OCI-LY1 (cell line): ENCODE measurements around the gene ARCN1.

ENCODE experiments used
- H2AFZ ChIP-seq: fragments of 200-600 bp; sonication (generic), shearing (Covaris generic); 2 replicates; pipeline ENCODE4 v1.6.0; 2014; ENCODE audit warnings: antibody characterized with exemption, mild to moderate bottlenecking, low read length
- H3F3A ChIP-seq: fragments of 200-600 bp; sonication (generic), shearing (Covaris generic); 2 replicates; pipeline ENCODE4 v1.6.0; 2014; ENCODE audit warnings: mild to moderate bottlenecking, antibody characterized with exemption, low read length, moderate library complexity; ENCODE audit not compliant: insufficient read depth
- H3K27ac ChIP-seq: fragments of 200-600 bp; sonication (generic); 2 replicates; pipeline ENCODE4 v1.5.1; 2014; ENCODE audit warnings: low read length, mixed run types, mild to moderate bottlenecking, low read depth; ENCODE audit not compliant: poor library complexity, severe bottlenecking
- H3K27me3 ChIP-seq: fragments of 200-600 bp; sonication (generic); 2 replicates; pipeline ENCODE4 v1.6.0; 2014; ENCODE audit warnings: antibody characterized with exemption, mild to moderate bottlenecking, low read length, moderate library complexity; ENCODE audit not compliant: insufficient read depth
- H3K36me3 ChIP-seq: fragments of 200-600 bp; sonication (generic); 2 replicates; pipeline ENCODE4 v1.6.1; 2014; ENCODE audit warnings: mild to moderate bottlenecking, antibody characterized with exemption, low read length, moderate library complexity, mixed read lengths; ENCODE audit not compliant: insufficient read depth
- H3K4me1 ChIP-seq: fragments of 200-600 bp; sonication (generic); 2 replicates; pipeline ENCODE4 v1.5.1; 2014; ENCODE audit warnings: mild to moderate bottlenecking, low read length, moderate library complexity; ENCODE audit not compliant: insufficient read depth, severe bottlenecking
- H3K4me2 ChIP-seq: fragments of 200-600 bp; sonication (generic), shearing (Covaris generic); 2 replicates; pipeline ENCODE4 v1.6.1; 2014; ENCODE audit warnings: low read length
- H3K4me3 ChIP-seq: fragments of 200-600 bp; sonication (generic); 2 replicates; pipeline ENCODE4 v1.5.1; 2014; ENCODE audit warnings: low read length, low read depth, mild to moderate bottlenecking, mixed read lengths; ENCODE audit not compliant: poor library complexity, severe bottlenecking
- H3K79me2 ChIP-seq: fragments of 200-600 bp; shearing (Covaris generic); 2 replicates; pipeline ENCODE4 v1.6.1; 2016; ENCODE audit warnings: mixed run types, low read length, mixed read lengths; ENCODE audit not compliant: insufficient read depth
- H3K9ac ChIP-seq: fragments of 200-600 bp; sonication (generic), shearing (Covaris generic); 2 replicates; pipeline ENCODE4 v1.6.1; 2014; ENCODE audit warnings: mild to moderate bottlenecking, low read length, mixed read lengths
- H3K9me2 ChIP-seq: fragments of 200-600 bp; sonication (generic), shearing (Covaris generic); 2 replicates; pipeline ENCODE4 v1.6.1; 2014; ENCODE audit warnings: low read depth, mild to moderate bottlenecking, low read length, mixed read lengths
- H3K9me3 ChIP-seq: fragments of 200-600 bp; shearing (Covaris generic); 2 replicates; pipeline ENCODE4 v1.6.1; 2014; ENCODE audit warnings: low read length, mixed read lengths
- H4K20me1 ChIP-seq: fragments of 200-600 bp; sonication (generic), shearing (Covaris generic); 2 replicates; pipeline ENCODE4 v1.6.0; 2016; ENCODE audit warnings: mild to moderate bottlenecking, low read length; ENCODE audit not compliant: insufficient read depth
- EZH2 ChIP-seq: fragments of 200-600 bp; sonication (generic), shearing (Covaris generic); IDR thresholded peaks from 2 replicates; pipeline ENCODE4 v1.8.0; 2017; ENCODE audit warnings: borderline replicate concordance, mixed run types, mild to moderate bottlenecking, antibody characterized with exemption, low read length, moderate library complexity, mixed read lengths
- TF ChIP-seq, protein P1 (sequence below): fragments of 200-600 bp; sonication (generic), shearing (Covaris generic); IDR thresholded peaks from 2 replicates; pipeline ENCODE4 v1.5.1; 2017; ENCODE audit warnings: mild to moderate bottlenecking, antibody characterized with exemption, low read length, moderate library complexity, mixed read lengths

Gene ARCN1

DNA sequence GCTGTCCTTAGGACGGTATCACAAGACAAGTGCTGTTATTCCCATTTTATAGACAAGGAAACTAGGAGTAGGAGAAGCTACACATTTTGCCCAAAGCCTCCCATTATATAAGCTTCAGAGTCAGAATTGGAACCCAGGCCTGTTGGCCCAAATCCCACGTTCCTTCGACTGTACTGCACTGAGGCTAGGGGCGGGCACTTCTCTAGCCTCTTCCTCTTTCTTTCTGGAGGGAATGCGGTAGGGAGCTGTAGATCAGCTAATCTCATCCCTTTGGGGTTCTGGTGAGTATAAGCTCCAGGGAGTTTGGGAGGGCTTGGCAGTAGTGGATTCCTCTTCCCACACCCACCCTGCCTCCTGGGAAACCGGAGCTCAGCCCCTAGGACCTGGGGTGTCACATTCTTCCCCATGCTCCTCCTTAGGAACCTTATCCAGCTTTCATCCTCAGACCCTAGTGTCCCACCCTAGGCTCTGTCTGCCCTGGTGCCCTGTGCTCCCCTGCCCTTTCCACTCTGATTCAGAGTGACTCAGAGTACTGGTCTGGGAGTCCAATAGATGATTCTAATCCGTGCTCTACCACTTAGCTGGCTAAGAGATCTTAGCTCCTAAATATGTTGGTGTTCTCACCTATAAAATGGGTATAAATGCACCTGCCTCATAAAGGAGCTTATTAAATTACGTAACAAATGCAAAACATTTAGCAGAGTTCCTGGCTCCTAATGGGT, 64.5 kb downstream of the ARCN1 start:
- Histone ChIP-seq H4K20me1 (no peaks in the 10 kb centered on the region), H3K27me3 (no peaks in the 10 kb centered on the region), H3K9me3 (no peaks in the 10 kb centered on the region), H3K9me2 (no peaks in the 10 kb centered on the region), H2AFZ (no peak overlapping the region), H3K79me2 (no peaks in the 10 kb centered on the region), H3K27ac (no peak overlapping the region), H3K36me3 (no peaks in the 10 kb centered on the region), H3K9ac (no peak overlapping the region), H3K4me2 (no peak overlapping the region), H3K4me3 (no peak overlapping the region), H3F3A (no peaks in the 10 kb centered on the region), H3K4me1 (peaks cover 6% of the 10 kb centered on the region)
- no peak for TF ChIP-seq EZH2
- TF ChIP-seq, protein P1, sequence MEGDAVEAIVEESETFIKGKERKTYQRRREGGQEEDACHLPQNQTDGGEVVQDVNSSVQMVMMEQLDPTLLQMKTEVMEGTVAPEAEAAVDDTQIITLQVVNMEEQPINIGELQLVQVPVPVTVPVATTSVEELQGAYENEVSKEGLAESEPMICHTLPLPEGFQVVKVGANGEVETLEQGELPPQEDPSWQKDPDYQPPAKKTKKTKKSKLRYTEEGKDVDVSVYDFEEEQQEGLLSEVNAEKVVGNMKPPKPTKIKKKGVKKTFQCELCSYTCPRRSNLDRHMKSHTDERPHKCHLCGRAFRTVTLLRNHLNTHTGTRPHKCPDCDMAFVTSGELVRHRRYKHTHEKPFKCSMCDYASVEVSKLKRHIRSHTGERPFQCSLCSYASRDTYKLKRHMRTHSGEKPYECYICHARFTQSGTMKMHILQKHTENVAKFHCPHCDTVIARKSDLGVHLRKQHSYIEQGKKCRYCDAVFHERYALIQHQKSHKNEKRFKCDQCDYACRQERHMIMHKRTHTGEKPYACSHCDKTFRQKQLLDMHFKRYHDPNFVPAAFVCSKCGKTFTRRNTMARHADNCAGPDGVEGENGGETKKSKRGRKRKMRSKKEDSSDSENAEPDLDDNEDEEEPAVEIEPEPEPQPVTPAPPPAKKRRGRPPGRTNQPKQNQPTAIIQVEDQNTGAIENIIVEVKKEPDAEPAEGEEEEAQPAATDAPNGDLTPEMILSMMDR: no peak

DNA sequence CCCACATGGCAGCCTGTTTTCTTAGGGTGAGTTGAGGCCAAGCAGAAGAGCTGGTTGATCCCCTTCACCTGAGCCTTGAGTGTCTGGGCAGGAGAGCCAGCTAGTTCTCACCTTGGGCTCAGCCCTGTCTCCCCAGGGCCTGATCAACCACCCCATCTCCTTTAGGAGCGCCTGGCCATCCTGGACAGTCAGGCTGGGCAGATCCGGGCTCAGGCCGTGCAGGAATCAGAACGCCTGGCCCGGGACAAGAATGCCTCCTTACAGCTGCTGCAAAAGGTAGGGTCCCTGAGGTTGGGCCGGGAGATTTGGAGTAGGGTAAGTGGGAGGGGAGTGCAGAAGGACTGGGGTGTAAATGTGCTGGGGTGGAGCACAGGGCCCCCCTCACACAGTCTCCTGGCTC, 66.5 kb downstream of the ARCN1 start:
- no peak overlapping the region for H3K4me3 ChIP-seq
- H3K9me3 ChIP-seq: no peaks in the 10 kb centered on the region
- no peaks in the 10 kb centered on the region for H3K36me3 ChIP-seq
- H3K27ac ChIP-seq: no peak overlapping the region
- H3K79me2 ChIP-seq: no peaks in the 10 kb centered on the region
- H3K9ac ChIP-seq: no peak overlapping the region
- TF ChIP-seq, protein P1: no peak
- TF ChIP-seq EZH2: no peak
- no peaks in the 10 kb centered on the region for H3F3A ChIP-seq
- H3K27me3 ChIP-seq: no peaks in the 10 kb centered on the region
- no peak overlapping the region for H3K4me2 ChIP-seq
- H4K20me1 ChIP-seq: no peaks in the 10 kb centered on the region
- H3K9me2 ChIP-seq: no peaks in the 10 kb centered on the region
- no peak overlapping the region for H2AFZ ChIP-seq
- H3K4me1 ChIP-seq: peaks cover 13% of the 10 kb centered on the region

DNA sequence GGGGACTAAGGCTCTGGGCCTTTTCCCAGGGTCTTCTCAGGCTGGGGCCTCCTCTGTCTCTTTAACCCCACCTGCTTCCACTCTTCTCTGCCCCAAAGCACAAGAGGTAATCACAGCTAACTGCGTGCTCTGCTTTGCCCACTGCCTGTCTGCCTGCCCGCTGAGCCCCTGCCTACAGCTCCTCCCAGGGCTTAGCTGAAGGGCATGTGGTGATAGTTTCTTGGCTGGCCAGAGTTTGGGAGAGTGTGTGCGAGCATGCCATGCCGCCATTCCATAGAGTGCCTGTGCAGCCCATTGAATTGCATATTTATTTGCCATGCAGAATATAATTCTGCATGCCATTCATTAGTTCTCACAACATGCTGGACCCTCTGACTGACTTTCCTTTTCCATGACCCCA, 67.7 kb downstream of the ARCN1 start:
- H3K4me3 ChIP-seq: no peak overlapping the region
- no peaks in the 10 kb centered on the region for H4K20me1 ChIP-seq
- peaks cover 13% of the 10 kb centered on the region for H3K4me1 ChIP-seq
- no peak overlapping the region for H2AFZ ChIP-seq
- no peak overlapping the region for H3K4me2 ChIP-seq
- H3K9me3 ChIP-seq: no peaks in the 10 kb centered on the region
- no peaks in the 10 kb centered on the region for H3K79me2 ChIP-seq
- TF ChIP-seq, protein P1: no peak
- TF ChIP-seq EZH2: no peak
- no peaks in the 10 kb centered on the region for H3F3A ChIP-seq
- no peaks in the 10 kb centered on the region for H3K36me3 ChIP-seq
- no peaks in the 10 kb centered on the region for H3K9me2 ChIP-seq
- H3K27me3 ChIP-seq: no peaks in the 10 kb centered on the region
- H3K27ac ChIP-seq: no peak overlapping the region
- no peak overlapping the region for H3K9ac ChIP-seq
